CD14-positive monocyte (primary cell): ENCODE results near the gene GALNT4. TPM values are rescaled to one million over a fixed set of nuclear protein-coding genes. Genes with fewer than 3 reads are reported as not detected.

Experiments used
- DNase-seq, 3 donors: peaks; one replicate each; pipeline ENCODE4 v3.0.0-alpha.2; 2011 to 2022
- H2AFZ ChIP-seq: 2 replicates; pipeline ENCODE4 v1.6.0; 2012; ENCODE audit warnings: mild to moderate bottlenecking, low read depth, low read length, inconsistent platforms; ENCODE audit not compliant: insufficient read depth, poor library complexity, severe bottlenecking
- H3K27ac ChIP-seq, 2 donors: 1 replicate in 1 of 2; 2 replicates in 1 of 2; pipeline ENCODE4 v1.5.1; 2012 to 2013; ENCODE audit warnings: low read length in 2 of 2, control low read depth in 1 of 2, inconsistent platforms in 1 of 2, low read depth in 1 of 2, mild to moderate bottlenecking in 1 of 2
- H3K27me3 ChIP-seq, 2 donors: one replicate each; pipeline versions ENCODE4 v1.6.0 to v1.6.1; 2011 to 2013; ENCODE audit warnings: low read length in 2 of 2; ENCODE audit not compliant: control insufficient read depth in 2 of 2, insufficient read depth in 2 of 2
- H3K36me3 ChIP-seq, 2 donors: replicated peaks in 1 of 2; 1 replicate in 1 of 2; 2 replicates in 1 of 2; pipeline versions ENCODE4 v1.5.1 to v1.6.1; 2012 to 2013; ENCODE audit warnings: low read length in 2 of 2, control low read depth in 1 of 2, inconsistent platforms in 1 of 2, mild to moderate bottlenecking in 1 of 2; ENCODE audit not compliant: insufficient read depth in 2 of 2, control insufficient read depth in 1 of 2
- H3K4me1 ChIP-seq, 2 donors: 1 replicate in 1 of 2; 2 replicates in 1 of 2; pipeline versions ENCODE4 v1.5.1 to v1.6.1; 2012 to 2013; ENCODE audit warnings: low read length in 2 of 2, control low read depth in 1 of 2, inconsistent platforms in 1 of 2, mild to moderate bottlenecking in 1 of 2, moderate library complexity in 1 of 2; ENCODE audit not compliant: insufficient read depth in 2 of 2, control insufficient read depth in 1 of 2
- H3K4me2 ChIP-seq: replicated peaks from 2 replicates; pipeline ENCODE3; 2012; ENCODE audit warnings: low read length, moderate library complexity, mild to moderate bottlenecking; ENCODE audit not compliant: poor library complexity, severe bottlenecking; ENCODE audit errors: extremely low read depth
- H3K4me3 ChIP-seq, 3 experiments: fragments of 200-600 bp in 1 of 3; sonication (generic) in 1 of 3; replicated peaks in 1 of 3; 1 replicate in 2 of 3; 2 replicates in 1 of 3; pipeline ENCODE4 v1.5.1; 2011 to 2013; ENCODE audit warnings: low read length in 3 of 3, mild to moderate bottlenecking in 3 of 3, control low read depth in 2 of 3, low read depth in 2 of 3, inconsistent platforms in 1 of 3, moderate library complexity in 1 of 3
- H3K79me2 ChIP-seq: 2 replicates; pipeline ENCODE4 v1.6.0; 2012; ENCODE audit warnings: mild to moderate bottlenecking, control low read depth, inconsistent platforms, low read length, moderate library complexity; ENCODE audit not compliant: insufficient read depth
- H3K9ac ChIP-seq: 2 replicates; pipeline ENCODE4 v1.6.0; 2017; ENCODE audit warnings: low read length, mild to moderate bottlenecking; ENCODE audit not compliant: insufficient read depth, poor library complexity, severe bottlenecking
- H3K9me3 ChIP-seq, 2 donors: replicated peaks in 1 of 2; 1 replicate in 1 of 2; 2 replicates in 1 of 2; pipeline versions ENCODE4 v1.5.1 to v1.6.1; 2012 to 2013; ENCODE audit warnings: low read length in 2 of 2, control low read depth in 1 of 2; ENCODE audit not compliant: control insufficient read depth in 1 of 2, insufficient read depth in 1 of 2
- H4K20me1 ChIP-seq: 2 replicates; pipeline ENCODE4 v1.6.0; 2012; ENCODE audit warnings: mild to moderate bottlenecking, low read length, control low read depth, moderate library complexity; ENCODE audit not compliant: insufficient read depth
- H3K27ac Mint-ChIP-seq, 7 donors: one replicate each; pipeline ENCODE4 v1.8.0; 2020; ENCODE audit warnings: mild to moderate bottlenecking in 7 of 7, mixed read lengths in 7 of 7, moderate library complexity in 6 of 7, inconsistent platforms in 2 of 7
- H3K27me3 Mint-ChIP-seq, 3 donors: one replicate each; pipeline ENCODE4 v1.8.0; 2021 to 2022; ENCODE audit warnings: low read depth in 3 of 3, mild to moderate bottlenecking in 3 of 3, mixed read lengths in 3 of 3, moderate library complexity in 3 of 3, inconsistent platforms in 1 of 3
- H3K36me3 Mint-ChIP-seq, 2 donors: one replicate each; pipeline ENCODE4 v1.8.0; 2020; ENCODE audit warnings: mixed read lengths in 2 of 2, inconsistent platforms in 1 of 2, mild to moderate bottlenecking in 1 of 2
- H3K4me1 Mint-ChIP-seq: one replicate; pipeline ENCODE4 v1.8.0; 2020; ENCODE audit warnings: mild to moderate bottlenecking, mixed read lengths
- H3K4me3 Mint-ChIP-seq, 2 donors: one replicate each; pipeline ENCODE4 v1.8.0; 2020; ENCODE audit warnings: mild to moderate bottlenecking in 2 of 2, mixed read lengths in 2 of 2, moderate library complexity in 1 of 2
- H3K9me3 Mint-ChIP-seq, 7 donors: one replicate each; pipeline ENCODE4 v1.8.0; 2020 to 2022; ENCODE audit warnings: mixed read lengths in 7 of 7, mild to moderate bottlenecking in 6 of 7, moderate library complexity in 6 of 7, inconsistent platforms in 2 of 7
- CTCF ChIP-seq: fragments of 200-600 bp; IDR thresholded peaks from one replicate; pipeline ENCODE4 v1.8.0; 2022; ENCODE audit warnings: antibody characterized with exemption, mild to moderate bottlenecking
- WGBS: methylation state at CpG from one replicate; pipeline ENCODE4 v1.1.5; 2013; ENCODE audit warnings: missing lambda C conversion rate; ENCODE audit not compliant: insufficient coverage; 5-methylcytosine and 5-hydroxymethylcytosine counted together
- intact Hi-C, 2 donors: fragments of 100-400 bp; cut with micrococcal nuclease; formaldehyde crosslinking; loops; one replicate each; pipeline versions ENCODE4 v1.15.0 to v1.15.1; 2023
- polyA plus RNA-seq, 3 donors: library from polyadenylated mRNA; depleted of rRNA in 1 of 3; unstranded in 2 of 3; stranded (reverse) in 1 of 3; fragments of 300-500 nt in 2 of 3; fragments of >200 nt in 1 of 3; fragmentation: Illumina TruSeq in 2 of 3; gene quantifications; 1 replicate in 2 of 3; 2 replicates in 1 of 3; pipeline ENCODE4 v1.2.3, GENCODE V29; 2012 to 2021

Gene GALNT4
- polyA plus RNA-seq, 3 donors = 3.7 to 12.9 (median 10.7) TPM

GRCh38 chr12:89556976-89557375, 32.4 kb upstream of the GALNT4 start:
- Mint-ChIP-seq H3K9me3 (peaks cover 0 to 4% (median 0%) of the 10 kb centered on the region in 7 donors), H3K4me3 (no peak overlapping the region), H3K4me1 (no peaks in the 10 kb centered on the region), H3K36me3 (no peaks in the 10 kb centered on the region), H3K27me3 (peaks cover 0 to 2% (median 0%) of the 10 kb centered on the region in 3 donors), H3K27ac (no peak overlapping the region)
- H3K27me3 ChIP-seq = no peaks in the 10 kb centered on the region
- no peak overlapping the region for H3K9ac ChIP-seq
- no peaks in the 10 kb centered on the region for H3K79me2 ChIP-seq
- no peaks in the 10 kb centered on the region for H3K4me1 ChIP-seq
- no peak overlapping the region for H3K4me2 ChIP-seq
- TF ChIP-seq CTCF = no peak
- no CpG with 5 or more reads among the region's 2 CpGs for WGBS
- intact Hi-C loops = no loop called here
- H3K36me3 ChIP-seq = no peaks in the 10 kb centered on the region
- H3K9me3 ChIP-seq = no peaks in the 10 kb centered on the region
- H3K4me3 ChIP-seq = no peak overlapping the region
- no peak overlapping the region for H3K27ac ChIP-seq
- H2AFZ ChIP-seq = no peak overlapping the region
- DNase-seq = no peak
- no peaks in the 10 kb centered on the region for H4K20me1 ChIP-seq

- Histone ChIP-seq H3K4me1 (no peaks in the 10 kb centered on the region), H2AFZ (no peak overlapping the region), H3K36me3 (no peaks in the 10 kb centered on the region), H3K9me3 (no peaks in the 10 kb centered on the region), H4K20me1 (no peaks in the 10 kb centered on the region), H3K4me3 (no peak overlapping the region), H3K4me2 (no peak overlapping the region), H3K27ac (no peak overlapping the region), H3K9ac (no peak overlapping the region), H3K79me2 (no peaks in the 10 kb centered on the region), H3K27me3 (no peaks in the 10 kb centered on the region)
- 60% methylated on average over 1 of the region's 1 CpG for WGBS
- intact Hi-C loops = no loop called here
- Mint-ChIP-seq H3K27me3 (peaks cover 0 to 2% (median 0%) of the 10 kb centered on the region in 3 donors), H3K4me1 (peaks cover 2% of the 10 kb centered on the region), H3K4me3 (no peak overlapping the region), H3K27ac (no peak overlapping the region), H3K9me3 (peaks cover 0 to 4% (median 0%) of the 10 kb centered on the region in 7 donors), H3K36me3 (no peaks in the 10 kb centered on the region)
- TF ChIP-seq CTCF = no peak
- DNase-seq = no peak
These were observed 27.8 kb upstream of the GALNT4 start for GRCh38 chr12:89552376-89552775.
